PFSK-1 (cell line): Measurements from ENCODE around the gene ACADS.

Experiments
- FOXP2 ChIP-seq: optimal IDR thresholded peaks from 2 replicates; pipeline ENCODE3; 2011; ENCODE audit warnings: borderline replicate concordance, control low read depth, inconsistent platforms; ENCODE audit not compliant: insufficient read depth; ENCODE audit errors: extremely low read length, extremely low read depth
- POLR2AphosphoS5 ChIP-seq: IDR thresholded peaks from 2 replicates; pipeline ENCODE4 v1.6.1; 2012; ENCODE audit warnings: low read depth, mild to moderate bottlenecking, control low read depth, low read length, moderate library complexity
- REST ChIP-seq, 2 experiments: IDR thresholded peaks; 2 replicates each; pipeline versions ENCODE4 v1.6.1 to v1.8.0; 2011 to 2012; ENCODE audit warnings: low read depth in 2 of 2, low read length in 2 of 2, control low read depth in 1 of 2, inconsistent platforms in 1 of 2, mild to moderate bottlenecking in 1 of 2, moderate library complexity in 1 of 2; ENCODE audit not compliant: insufficient read depth in 1 of 2
- SIN3A ChIP-seq: IDR thresholded peaks from 2 replicates; pipeline ENCODE4 v1.6.1; 2012; ENCODE audit warnings: mild to moderate bottlenecking, low read length, moderate library complexity, borderline replicate concordance; ENCODE audit not compliant: insufficient read depth
- TAF1 ChIP-seq: IDR thresholded peaks from 2 replicates; pipeline ENCODE4 v1.6.1; 2012; ENCODE audit warnings: low read length, control low read depth, borderline replicate concordance; ENCODE audit not compliant: insufficient read depth

ACADS gene

DNA sequence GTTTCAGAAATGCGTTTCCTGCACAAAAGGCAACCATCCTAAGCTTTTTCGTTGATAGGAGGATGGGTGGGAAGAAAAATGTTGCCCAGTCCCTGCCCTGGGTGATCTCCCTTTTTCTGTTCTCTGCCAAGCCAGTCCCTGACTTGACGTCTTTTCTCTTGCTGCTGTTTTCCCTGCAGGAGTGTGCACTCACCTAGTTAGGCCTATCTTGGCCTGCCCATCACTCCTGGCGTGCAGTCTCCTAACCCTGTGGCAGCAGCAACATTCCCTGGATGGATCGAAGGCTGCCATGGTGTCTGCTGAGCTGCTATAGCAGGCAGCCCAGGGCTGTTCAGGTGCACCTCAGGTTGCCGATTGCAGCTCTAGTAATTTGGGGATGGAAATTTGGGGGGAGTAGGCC, 14.2 kb upstream of the ACADS start:
- TF ChIP-seq SIN3A (no peak), POLR2AphosphoS5 (no peak), TAF1 (no peak), REST (IDR thresholded peaks at IDR 0.05; ENCODE audit: insufficient read depth in 1 of 2, low read depth in 2 of 2, low read length in 2 of 2) (no peak)

DNA sequence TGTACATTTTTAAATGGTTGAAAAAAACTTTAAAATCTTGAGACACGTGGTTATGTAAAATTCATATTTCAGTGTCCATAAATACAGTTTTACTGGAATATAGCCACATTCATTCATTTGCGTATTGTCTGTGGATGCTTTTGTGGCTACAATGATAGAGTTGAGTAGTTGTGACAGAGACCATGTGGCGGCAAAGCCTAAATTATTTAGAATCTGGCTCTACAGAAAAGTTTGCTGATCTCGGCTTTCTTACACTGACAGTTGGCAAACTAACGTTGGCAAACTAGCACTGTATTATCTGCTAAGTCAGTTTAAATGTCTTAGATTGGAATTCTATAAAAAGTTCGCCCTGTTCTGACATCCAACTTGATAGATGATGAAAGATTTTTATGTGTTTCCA, 13.0 kb upstream of the ACADS start:
- TF ChIP-seq REST (IDR thresholded peaks at IDR 0.05; ENCODE audit: insufficient read depth in 1 of 2, low read depth in 2 of 2, low read length in 2 of 2) (no peak), POLR2AphosphoS5 (no peak), SIN3A (no peak), TAF1 (no peak)

- TF ChIP-seq POLR2AphosphoS5 (no peak), FOXP2 (no peak), REST (IDR thresholded peaks at IDR 0.05; ENCODE audit: insufficient read depth in 1 of 2, low read depth in 2 of 2, low read length in 2 of 2) (no peak), SIN3A (no peak), TAF1 (no peak)
Observed at GRCh38 chr12:120713861-120714482, 11.7 kb upstream of the ACADS start.

GRCh38 chr12:120718055-120718454, 7.6 kb upstream of the ACADS start:
- TF ChIP-seq POLR2AphosphoS5 (no peak), REST (IDR thresholded peaks at IDR 0.05; ENCODE audit: insufficient read depth in 1 of 2, low read depth in 2 of 2, low read length in 2 of 2) (no peak), SIN3A (no peak), FOXP2 (no peak), TAF1 (no peak)

GRCh38 chr12:120719072-120719471, 6.6 kb upstream of the ACADS start:
- no peak for TF ChIP-seq REST (IDR thresholded peaks at IDR 0.05; ENCODE audit: insufficient read depth in 1 of 2, low read depth in 2 of 2, low read length in 2 of 2)
- TF ChIP-seq SIN3A: no peak
- no peak for TF ChIP-seq FOXP2
- no peak for TF ChIP-seq POLR2AphosphoS5
- no peak for TF ChIP-seq TAF1
